ENCODE results near the gene TSSC4. TPM values are rescaled to one million over a fixed set of nuclear protein-coding genes. Genes with fewer than 3 reads are reported as not detected.

TSSC4 gene
- total RNA-seq, 1 donor from 2014 or later, result 24.8 TPM

DNA sequence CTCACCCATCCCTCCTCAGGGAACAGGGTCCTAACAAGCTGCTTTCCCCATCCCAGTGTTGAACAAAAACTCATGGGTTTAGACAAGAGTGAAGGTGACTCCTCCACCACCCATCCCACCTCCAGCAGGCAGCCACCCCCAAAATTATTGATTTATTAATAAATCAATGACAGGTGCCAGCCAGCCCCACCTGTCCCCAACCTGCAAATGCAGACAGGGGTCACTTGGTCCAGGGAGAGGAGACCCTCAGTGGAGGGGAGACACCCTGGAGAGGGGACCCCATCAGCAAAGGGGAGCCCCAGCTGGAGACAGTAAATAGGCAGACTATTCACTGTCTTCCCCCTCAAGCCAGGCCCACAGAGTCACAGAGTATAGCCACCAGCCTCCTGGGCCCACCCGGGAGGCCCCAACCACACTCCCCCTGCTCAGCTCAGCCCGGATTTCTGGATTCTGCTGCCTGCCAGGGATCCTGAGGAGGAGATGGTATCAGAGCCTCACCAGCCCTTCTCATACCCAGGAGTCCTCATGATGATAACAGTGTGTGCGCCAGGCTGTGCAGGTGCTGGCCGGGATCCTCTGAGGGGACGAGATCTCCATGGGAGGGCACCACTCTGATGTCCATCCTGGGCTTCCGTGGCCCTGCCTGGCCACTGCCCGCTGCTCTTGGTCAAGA is 32.2 kb upstream of the TSSC4 start:
- no peak for ATAC-seq
- no peak for DNase-seq (ENCODE audit: low spot score)

DNA sequence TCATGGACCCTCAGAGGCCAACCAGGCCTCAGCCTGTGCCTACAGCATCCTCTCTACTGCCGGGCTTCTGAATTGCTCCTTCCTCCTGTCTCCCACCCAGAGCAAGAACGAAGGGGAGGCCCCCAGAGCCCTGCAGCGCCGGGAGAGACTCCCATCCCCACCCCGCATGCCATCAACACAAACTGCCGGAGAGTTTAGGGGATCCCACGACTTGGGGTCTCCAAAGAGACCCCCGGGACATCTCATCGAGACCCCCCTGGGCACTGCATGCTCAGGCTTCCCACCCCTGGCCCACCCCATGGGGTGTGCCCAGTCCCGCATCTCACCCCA is 31.7 kb upstream of the TSSC4 start:
- DNase-seq (ENCODE audit: low spot score) (no peak), ATAC-seq (no peak)

- no peak for DNase-seq (ENCODE audit: low spot score)
- ATAC-seq, result peak; percentile 51
Measured at GRCh38 chr11:2369320-2369719, 31.2 kb upstream of the TSSC4 start.

- DNase-seq (ENCODE audit: low spot score) (peak; percentile 93), ATAC-seq (peak; percentile 86)
Measured at GRCh38 chr11:2369896-2370295, 30.7 kb upstream of the TSSC4 start.

DNA sequence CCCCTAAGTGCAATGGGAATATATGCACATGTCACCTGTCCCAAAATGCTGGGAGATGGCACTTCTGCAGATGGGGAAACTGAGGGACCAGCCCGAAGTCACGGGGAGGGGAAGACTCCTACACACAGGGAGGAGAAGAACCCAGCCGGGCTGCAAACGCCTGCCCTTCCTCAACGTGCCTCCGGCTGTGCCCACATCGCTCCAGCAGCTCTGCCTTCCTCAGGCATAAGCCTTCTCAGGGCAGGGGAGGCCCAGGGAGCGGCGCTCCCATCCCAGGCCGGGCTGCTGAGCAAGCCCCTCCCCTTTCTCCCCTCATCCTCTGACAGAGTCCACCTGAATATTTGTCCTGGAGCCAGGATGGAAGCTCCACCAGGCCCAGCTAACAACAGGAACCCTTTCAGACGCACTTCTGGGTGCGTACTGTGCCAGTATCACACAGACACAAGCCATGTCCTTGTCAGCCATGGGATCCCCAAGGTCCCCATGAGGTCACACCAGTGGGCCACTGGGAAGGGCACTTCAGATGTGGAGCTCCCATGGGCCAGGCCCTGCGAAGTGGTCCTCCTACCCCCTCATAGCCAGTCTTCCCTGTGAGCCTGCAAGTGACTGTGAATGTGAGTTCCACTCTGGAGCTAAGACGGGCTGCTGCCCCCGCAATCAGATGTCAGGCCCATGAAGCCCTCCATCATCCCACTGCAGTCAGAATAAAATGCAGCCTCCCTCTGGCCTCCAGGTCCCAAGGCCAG is 25.9 kb upstream of the TSSC4 start:
- ATAC-seq (no peak), DNase-seq (ENCODE audit: low spot score) (peak; percentile 47)

GRCh38 chr11:2375341-2375853 is 25.2 kb upstream of the TSSC4 start:
- ATAC-seq, result peak; percentile 55
- DNase-seq (ENCODE audit: low spot score), result peak; percentile 80

DNA sequence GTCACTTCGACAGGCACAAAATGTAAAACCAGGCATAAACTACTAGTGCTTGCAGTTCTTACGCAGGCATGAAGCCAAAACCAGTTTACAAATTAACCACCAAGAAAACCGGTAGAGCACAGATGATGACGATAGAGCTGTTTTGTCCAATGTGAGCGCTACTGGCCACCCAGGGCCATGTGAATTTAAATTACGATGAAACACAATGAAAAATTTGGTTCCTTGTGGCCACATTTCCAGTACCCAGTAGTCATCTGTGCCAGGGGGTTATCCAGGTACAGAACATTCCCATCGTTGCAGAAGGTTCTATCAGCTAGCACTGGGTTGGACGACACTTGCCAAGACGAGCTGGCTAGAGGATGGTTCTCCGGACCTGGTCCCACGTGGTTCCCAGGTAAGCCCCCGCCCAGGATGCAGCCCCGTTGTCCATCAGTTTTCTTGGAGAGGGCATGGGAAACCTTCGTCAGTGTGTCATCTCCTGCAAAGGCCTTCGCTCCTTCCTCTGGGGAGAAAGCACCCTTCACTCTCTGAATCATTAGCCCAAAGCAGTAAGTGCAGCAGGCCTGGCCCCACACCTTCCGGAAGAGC is 24.5 kb upstream of the TSSC4 start:
- peak; percentile 48 for ATAC-seq
- peak; percentile 75 for DNase-seq (ENCODE audit: low spot score)

- peak; percentile 77 for DNase-seq (ENCODE audit: low spot score)
- ATAC-seq, result peak; percentile 72
Measured at GRCh38 chr11:2376751-2377451, 23.6 kb upstream of the TSSC4 start, which contains the start of gene CD81. CD81 (plus strand) TSS chr11:2377310; CDS start chr11:2377550, 240 bp downstream.

- DNase-seq (ENCODE audit: low spot score), result peak; percentile 57
- ATAC-seq, result no peak
Measured at GRCh38 chr11:2377511-2378443, 22.8 kb upstream of the TSSC4 start.

DNA sequence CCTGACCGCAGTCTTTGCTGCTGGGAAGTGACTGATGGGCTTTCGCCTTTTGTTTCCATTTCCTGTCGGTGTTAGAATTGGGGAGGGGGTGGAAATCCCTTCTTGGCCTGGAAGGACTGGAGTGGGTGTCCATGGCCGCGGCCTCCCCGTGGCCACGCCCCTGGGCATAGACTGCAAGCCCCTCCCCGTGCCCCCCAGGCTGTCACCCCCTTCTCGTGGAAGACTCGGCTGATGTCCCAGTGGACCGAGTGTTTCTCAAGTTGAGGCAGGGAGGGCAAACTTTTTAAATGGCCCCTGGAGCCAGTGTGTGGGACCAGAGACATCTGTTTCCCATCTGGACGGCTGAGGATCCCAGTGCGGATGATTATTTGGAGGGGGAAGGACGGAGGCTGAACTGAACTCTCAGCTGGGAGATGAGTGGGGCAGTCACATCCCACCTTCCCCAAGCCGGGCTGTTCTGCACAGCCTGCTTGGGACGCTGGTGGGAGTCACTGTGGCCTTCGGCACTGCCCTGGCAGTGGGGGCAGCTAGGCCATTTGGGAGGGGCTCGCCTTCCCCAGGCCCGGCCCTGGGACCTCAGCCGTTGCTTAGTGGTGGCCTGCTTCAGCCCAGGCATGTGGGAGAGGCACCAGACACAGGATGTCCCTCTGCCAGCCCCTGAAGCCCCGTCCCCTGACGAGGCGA is 21.9 kb upstream of the TSSC4 start:
- no peak for ATAC-seq
- peak; percentile 47 for DNase-seq (ENCODE audit: low spot score)

GRCh38 chr11:2379466-2380174 is 20.9 kb upstream of the TSSC4 start:
- ATAC-seq (no peak), DNase-seq (ENCODE audit: low spot score) (no peak)

DNA sequence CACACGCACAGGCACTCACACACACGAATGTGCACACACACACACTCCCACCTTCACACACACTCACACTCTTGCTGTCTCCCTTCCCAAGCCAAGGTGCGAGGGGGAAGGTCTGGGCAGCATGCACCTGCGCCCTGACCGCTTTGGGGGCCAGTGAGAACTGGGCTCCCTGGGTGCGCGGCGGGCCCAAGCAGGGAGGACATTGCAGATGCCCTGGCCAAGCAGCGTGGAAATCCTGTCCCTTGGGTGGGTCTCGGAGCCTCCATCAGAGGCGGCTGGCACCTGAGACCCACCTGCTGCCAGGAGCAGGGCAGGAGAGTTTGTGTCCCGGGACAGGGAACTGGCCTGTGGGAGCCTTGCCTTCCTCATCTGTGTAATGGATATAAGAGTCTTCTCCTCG is 20.2 kb upstream of the TSSC4 start:
- DNase-seq (ENCODE audit: low spot score) (no peak), ATAC-seq (no peak)

DNA sequence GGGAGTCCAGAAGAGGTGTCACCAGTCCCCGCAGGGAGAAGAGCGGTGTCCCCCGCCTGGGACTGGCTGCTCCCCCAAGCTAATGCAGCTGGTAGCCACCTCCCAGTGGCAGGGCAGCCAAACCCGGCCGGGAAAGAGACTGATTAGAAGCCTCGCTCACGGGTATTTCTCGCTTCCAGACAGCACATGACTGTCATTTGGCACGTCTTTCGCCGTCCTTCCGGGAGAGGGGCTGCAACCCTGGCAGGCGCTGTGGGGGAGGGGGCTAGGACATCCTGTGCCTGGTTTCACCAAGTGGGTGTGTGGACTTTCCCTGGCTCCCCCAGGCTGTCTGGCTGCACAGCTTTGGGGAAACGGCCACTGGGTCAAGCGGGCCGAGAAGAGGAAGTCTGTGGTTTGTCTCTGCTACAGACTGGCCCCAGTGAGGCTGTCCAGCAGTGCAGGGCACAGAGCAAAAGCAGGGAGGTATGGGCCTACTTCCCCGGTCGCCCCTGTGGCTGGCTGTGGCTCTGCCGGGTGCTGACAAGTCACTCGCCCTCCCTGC is 19.7 kb upstream of the TSSC4 start:
- peak; percentile 77 for DNase-seq (ENCODE audit: low spot score)
- ATAC-seq, result peak; percentile 23

- ATAC-seq, result peak; percentile 5
- DNase-seq (ENCODE audit: low spot score), result no peak
Measured at GRCh38 chr11:2381494-2382128, 18.9 kb upstream of the TSSC4 start.

DNA sequence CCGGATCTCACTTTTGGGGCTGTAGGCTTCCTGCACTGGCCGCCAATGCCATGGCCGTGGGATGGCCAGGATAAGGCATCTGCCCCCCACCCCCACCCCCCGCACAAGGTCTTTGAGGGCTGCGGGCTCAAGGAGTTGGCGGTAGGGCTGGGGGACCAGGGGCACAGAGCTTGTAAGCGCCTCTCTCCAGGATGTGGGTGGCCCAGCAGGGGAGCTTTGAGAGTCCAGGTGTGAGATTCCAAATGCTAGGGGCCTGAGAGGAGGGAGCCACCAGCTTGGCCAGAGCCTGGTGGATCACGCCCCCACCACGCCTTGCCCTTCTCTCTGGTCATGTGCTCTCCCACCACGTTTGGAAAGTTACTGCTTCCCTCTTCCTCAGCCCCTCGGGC is 18.4 kb upstream of the TSSC4 start:
- ATAC-seq, result no peak
- no peak for DNase-seq (ENCODE audit: low spot score)

- peak; percentile 27 for ATAC-seq
Measured at GRCh38 chr11:2382936-2383851, 17.4 kb upstream of the TSSC4 start.

More at GRCh38 chr11:2382936-2383851, 17.4 kb upstream of the TSSC4 start:
- no peak for DNase-seq (ENCODE audit: low spot score)
